Breast epithelium (tissue), 3 donors: ENCODE measurements around the gene CPM.

Source experiments
- POLR2A ChIP-seq: fragments of 450-650 bp; IDR thresholded peaks from one replicate; pipeline ENCODE4 v1.6.1; 2016; ENCODE audit warnings: antibody characterized with exemption, mild to moderate bottlenecking, moderate library complexity
- POLR2AphosphoS5 ChIP-seq, 3 donors: sonication (generic); formaldehyde crosslinking; IDR thresholded peaks; one replicate each; pipeline ENCODE4 v1.6.1; 2017; ENCODE audit warnings: antibody characterized with exemption in 3 of 3
- TF ChIP-seq, protein P1 (sequence below), 3 donors: fragments of 450-650 bp; IDR thresholded peaks; one replicate each; pipeline ENCODE4 v1.5.1; 2016 to 2017; ENCODE audit warnings: antibody characterized with exemption in 3 of 3, mild to moderate bottlenecking in 3 of 3, moderate library complexity in 3 of 3

GRCh38 chr12:68844788-68845695, 87.9 kb downstream of the CPM start:
- TF ChIP-seq, protein P1, sequence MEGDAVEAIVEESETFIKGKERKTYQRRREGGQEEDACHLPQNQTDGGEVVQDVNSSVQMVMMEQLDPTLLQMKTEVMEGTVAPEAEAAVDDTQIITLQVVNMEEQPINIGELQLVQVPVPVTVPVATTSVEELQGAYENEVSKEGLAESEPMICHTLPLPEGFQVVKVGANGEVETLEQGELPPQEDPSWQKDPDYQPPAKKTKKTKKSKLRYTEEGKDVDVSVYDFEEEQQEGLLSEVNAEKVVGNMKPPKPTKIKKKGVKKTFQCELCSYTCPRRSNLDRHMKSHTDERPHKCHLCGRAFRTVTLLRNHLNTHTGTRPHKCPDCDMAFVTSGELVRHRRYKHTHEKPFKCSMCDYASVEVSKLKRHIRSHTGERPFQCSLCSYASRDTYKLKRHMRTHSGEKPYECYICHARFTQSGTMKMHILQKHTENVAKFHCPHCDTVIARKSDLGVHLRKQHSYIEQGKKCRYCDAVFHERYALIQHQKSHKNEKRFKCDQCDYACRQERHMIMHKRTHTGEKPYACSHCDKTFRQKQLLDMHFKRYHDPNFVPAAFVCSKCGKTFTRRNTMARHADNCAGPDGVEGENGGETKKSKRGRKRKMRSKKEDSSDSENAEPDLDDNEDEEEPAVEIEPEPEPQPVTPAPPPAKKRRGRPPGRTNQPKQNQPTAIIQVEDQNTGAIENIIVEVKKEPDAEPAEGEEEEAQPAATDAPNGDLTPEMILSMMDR (IDR thresholded peaks at IDR 0.05), result no peak
- no peak for TF ChIP-seq POLR2A
- TF ChIP-seq POLR2AphosphoS5 (IDR thresholded peaks at IDR 0.05), result no peak
